ENCODE measurements around the gene LTBP4.

- no peak for TF ChIP-seq GABPA (IDR thresholded peaks at IDR 0.05; ENCODE audit: low read depth)
- no peak for TF ChIP-seq REST (IDR thresholded peaks at IDR 0.05; ENCODE audit: low read depth, low read length)
- no peak for TF ChIP-seq NRF1 (IDR thresholded peaks at IDR 0.05; ENCODE audit: low read depth, low read length)
- no peak for TF ChIP-seq MXI1 (IDR thresholded peaks at IDR 0.05; ENCODE audit: low read depth, low read length)
- TF ChIP-seq CTCF (IDR thresholded peaks at IDR 0.05): no peak
- no peak for TF ChIP-seq CHD2 (IDR thresholded peaks at IDR 0.05; ENCODE audit: low read length, partially characterized antibody)
- TF ChIP-seq POLR2AphosphoS5 (IDR thresholded peaks at IDR 0.05; ENCODE audit: low read depth, low read length): no peak
- no peak for TF ChIP-seq SMC3 (IDR thresholded peaks at IDR 0.05; ENCODE audit: low read depth, low read length)
Observed at GRCh38 chr19:40588110-40588854, 12.9 kb upstream of the LTBP4 start.
